Activated CD8-positive, alpha-beta memory T cell treated with anti-CD3 and anti-CD28 coated beads, Interleukin-2, amount 10 ng/mL, durations not matched to agents 7 days and 5 days (primary cell): ENCODE data around the gene CAMKK1. TPM values are rescaled to one million over a fixed set of nuclear protein-coding genes. Genes with fewer than 3 reads are reported as not detected.
A peak's percentile ranks its signal among the peaks of the same experiment; 100 is the strongest.

ENCODE experiments used
- ATAC-seq: fragments of 150-1000 bp; cut with Tn5 transposase; one replicate; pipeline ENCODE4 v1.10.0; 2021; ENCODE audit warnings: moderate library complexity
- CTCF ChIA-PET: fragments of 350-600 bp; sonication (Branson Sonifier 250); formaldehyde crosslinking; loops from one replicate; lab custom pipeline; 2021; ENCODE audit warnings: antibody characterized with exemption; lab: Charles Lee
- DNase-seq: peaks from one replicate; pipeline ENCODE4 v3.0.0-alpha.2; 2020
- H3K27ac Mint-ChIP-seq: one replicate; pipeline ENCODE4 v1.8.0; 2021; ENCODE audit warnings: mild to moderate bottlenecking, mixed read lengths
- H3K27me3 Mint-ChIP-seq: one replicate; pipeline ENCODE4 v1.8.0; 2021; ENCODE audit warnings: mixed read lengths
- H3K36me3 Mint-ChIP-seq: one replicate; pipeline ENCODE4 v1.8.0; 2021; ENCODE audit warnings: mild to moderate bottlenecking, mixed read lengths
- H3K4me1 Mint-ChIP-seq: one replicate; pipeline ENCODE4 v1.8.0; 2021; ENCODE audit warnings: mixed read lengths
- H3K4me3 Mint-ChIP-seq: one replicate; pipeline ENCODE4 v1.8.0; 2021; ENCODE audit warnings: mild to moderate bottlenecking, moderate library complexity, mixed read lengths
- H3K9me3 Mint-ChIP-seq: one replicate; pipeline ENCODE4 v1.8.0; 2022; ENCODE audit warnings: low read depth, mixed read lengths
- total RNA-seq, 2 experiments: library from RNA; stranded (reverse); gene quantifications; one replicate each; pipeline ENCODE4 v1.2.3, GENCODE V29; 2021

The CAMKK1 gene
- total RNA-seq, 2 experiments from 2014 or later, result 1.8 TPM

GRCh38 chr17:3838206-3838605, 54.6 kb downstream of the CAMKK1 start:
- no peak overlapping the region for H3K27ac Mint-ChIP-seq
- no peaks in the 10 kb centered on the region for H3K9me3 Mint-ChIP-seq
- no peaks in the 10 kb centered on the region for H3K27me3 Mint-ChIP-seq
- H3K4me3 Mint-ChIP-seq, result no peak overlapping the region
- H3K36me3 Mint-ChIP-seq, result peaks cover 45% of the 10 kb centered on the region
- H3K4me1 Mint-ChIP-seq, result peaks cover 17% of the 10 kb centered on the region
- ATAC-seq (no peak), DNase-seq (peak; percentile 39)
- CTCF ChIA-PET, result interaction anchor here (1.0 to 3.6 kb wide), 4 partner anchors 8 to 101 kb away, joined by 3 to 25 read pairs (median 9); partner anchors contain the start of gene NCBP3

DNA sequence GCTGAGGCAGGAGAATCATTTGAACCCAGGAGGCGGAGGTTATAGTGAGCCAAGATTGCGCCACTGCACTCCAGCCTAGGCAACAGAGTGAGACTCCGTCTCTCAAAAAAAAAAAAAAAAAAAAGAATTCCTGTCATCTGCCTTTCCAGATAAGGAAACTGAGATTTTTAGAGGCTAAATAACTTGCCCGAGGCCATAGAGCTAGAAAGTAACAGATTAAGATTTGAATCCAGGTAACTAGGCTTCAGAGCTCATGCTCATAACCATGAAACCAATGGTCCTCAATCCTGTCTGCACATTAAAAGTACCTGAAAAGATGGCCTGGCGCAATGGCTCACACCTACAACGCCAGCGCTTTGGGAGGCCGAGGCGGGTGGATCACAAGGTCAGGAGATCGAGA, 56.3 kb downstream of the CAMKK1 start:
- DNase-seq (peak; percentile 25), ATAC-seq (no peak)
- H3K9me3 Mint-ChIP-seq, result no peaks in the 10 kb centered on the region
- CTCF ChIA-PET, result interaction anchor here (1.8 to 3.6 kb wide), 3 partner anchors 9 to 100 kb away, joined by 5 to 25 read pairs (median 11); partner anchors contain the start of gene NCBP3
- H3K27me3 Mint-ChIP-seq, result no peaks in the 10 kb centered on the region
- H3K27ac Mint-ChIP-seq, result no peak overlapping the region
- peaks cover 43% of the 10 kb centered on the region for H3K36me3 Mint-ChIP-seq
- no peak overlapping the region for H3K4me3 Mint-ChIP-seq
- H3K4me1 Mint-ChIP-seq, result peaks cover 17% of the 10 kb centered on the region

DNA sequence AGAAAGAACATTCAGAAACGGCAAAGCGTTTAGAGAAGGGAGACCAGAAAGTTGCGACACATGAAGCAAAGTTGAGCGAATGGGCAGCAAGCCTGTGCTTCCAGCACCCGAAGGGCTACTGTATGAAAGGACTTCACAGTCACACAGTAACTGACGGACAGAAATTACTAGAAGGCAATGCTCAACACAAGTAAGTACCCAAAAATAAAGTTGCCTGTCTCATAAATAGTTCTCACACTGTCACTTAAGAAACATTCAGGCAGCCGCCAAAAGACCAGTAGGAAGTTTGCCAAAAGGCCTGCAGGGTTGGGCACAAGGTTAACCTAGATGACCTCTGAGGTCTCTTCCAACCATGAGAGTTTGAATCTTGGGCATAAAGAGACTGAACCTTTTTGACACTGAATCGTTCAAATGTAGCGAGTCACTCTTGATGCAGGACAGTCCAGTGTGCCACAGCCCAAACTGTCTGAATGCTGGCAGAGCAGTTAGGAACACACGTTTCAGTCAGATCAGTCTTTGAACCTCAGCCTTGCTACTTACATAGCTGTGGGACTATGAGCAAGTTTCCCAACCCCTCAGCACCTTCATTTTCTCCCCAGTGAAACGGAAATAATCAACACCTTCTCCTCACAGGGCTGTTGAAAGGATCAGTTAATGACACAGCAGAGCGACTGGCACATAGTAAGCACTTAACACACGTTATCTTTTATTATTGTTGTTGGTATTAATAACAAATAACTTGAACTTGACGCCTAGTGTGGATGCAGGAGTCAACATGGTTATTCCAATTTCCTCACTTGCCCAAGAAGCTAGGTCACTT, 57.2 kb downstream of the CAMKK1 start:
- peak; percentile 32 for DNase-seq
- no peaks in the 10 kb centered on the region for H3K27me3 Mint-ChIP-seq
- no peak overlapping the region for H3K27ac Mint-ChIP-seq
- no peak for ATAC-seq
- peaks cover 13% of the 10 kb centered on the region for H3K4me1 Mint-ChIP-seq
- H3K36me3 Mint-ChIP-seq, result peaks cover 37% of the 10 kb centered on the region
- H3K9me3 Mint-ChIP-seq, result no peaks in the 10 kb centered on the region
- H3K4me3 Mint-ChIP-seq, result no peak overlapping the region
- CTCF ChIA-PET, result interaction anchor here (1.4 to 2.3 kb wide), 3 partner anchors 8 to 10 kb away, joined by 4 to 11 read pairs (median 5); partner anchors contain the start of gene NCBP3

DNA sequence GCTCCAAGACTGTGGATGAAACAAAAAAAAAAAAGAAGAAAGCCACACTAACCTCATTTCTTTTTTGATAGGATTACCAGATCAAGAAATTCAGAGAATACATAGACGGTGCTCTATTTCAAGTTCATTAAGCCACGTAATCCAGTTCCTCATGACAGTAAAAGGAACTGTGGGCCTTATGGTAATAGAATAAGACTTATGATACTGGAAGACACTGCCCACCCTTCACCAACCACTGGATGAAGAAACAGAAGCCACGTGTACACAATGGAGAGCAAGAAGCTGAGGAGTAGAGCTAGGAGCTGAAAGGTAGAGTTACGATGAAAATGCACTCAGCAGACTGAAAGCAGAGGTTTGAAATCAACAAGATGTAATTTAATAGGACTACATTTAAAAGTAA, 58.0 kb downstream of the CAMKK1 start:
- ATAC-seq (no peak), DNase-seq (peak; percentile 19)
- Mint-ChIP-seq H3K4me3 (no peak overlapping the region), H3K9me3 (no peaks in the 10 kb centered on the region), H3K4me1 (peaks cover 16% of the 10 kb centered on the region), H3K27me3 (no peaks in the 10 kb centered on the region), H3K27ac (no peak overlapping the region), H3K36me3 (peaks cover 31% of the 10 kb centered on the region)
- CTCF ChIA-PET, result interaction anchor here (1.4 kb wide), 1 partner anchor 11 kb away, joined by 4 read pairs; the partner anchor contains the start of gene NCBP3

- H3K4me3 Mint-ChIP-seq, result no peak overlapping the region
- peaks cover 18% of the 10 kb centered on the region for H3K4me1 Mint-ChIP-seq
- H3K27ac Mint-ChIP-seq, result no peak overlapping the region
- no peaks in the 10 kb centered on the region for H3K9me3 Mint-ChIP-seq
- CTCF ChIA-PET, result interaction anchor here (0.5 to 6.4 kb wide), 11 partner anchors 9 to 225 kb away, joined by 3 to 283 read pairs (median 4); partner anchors contain the start of genes HASPIN and NCBP3
- H3K27me3 Mint-ChIP-seq, result no peaks in the 10 kb centered on the region
- DNase-seq (no peak), ATAC-seq (no peak)
- H3K36me3 Mint-ChIP-seq, result peaks cover 31% of the 10 kb centered on the region
Observed at GRCh38 chr17:3828852-3829232, 64.0 kb downstream of the CAMKK1 start.

GRCh38 chr17:3828151-3828851, 64.6 kb downstream of the CAMKK1 start:
- Mint-ChIP-seq H3K4me1 (peaks cover 16% of the 10 kb centered on the region), H3K36me3 (peaks cover 31% of the 10 kb centered on the region), H3K27ac (no peak overlapping the region), H3K9me3 (no peaks in the 10 kb centered on the region), H3K27me3 (no peaks in the 10 kb centered on the region), H3K4me3 (no peak overlapping the region)
- CTCF ChIA-PET, result interaction anchor here (0.9 to 6.4 kb wide), 21 partner anchors 10 to 224 kb away, joined by 3 to 283 read pairs (median 4); partner anchors contain the start of genes HASPIN and NCBP3
- ATAC-seq (no peak), DNase-seq (no peak)

DNA sequence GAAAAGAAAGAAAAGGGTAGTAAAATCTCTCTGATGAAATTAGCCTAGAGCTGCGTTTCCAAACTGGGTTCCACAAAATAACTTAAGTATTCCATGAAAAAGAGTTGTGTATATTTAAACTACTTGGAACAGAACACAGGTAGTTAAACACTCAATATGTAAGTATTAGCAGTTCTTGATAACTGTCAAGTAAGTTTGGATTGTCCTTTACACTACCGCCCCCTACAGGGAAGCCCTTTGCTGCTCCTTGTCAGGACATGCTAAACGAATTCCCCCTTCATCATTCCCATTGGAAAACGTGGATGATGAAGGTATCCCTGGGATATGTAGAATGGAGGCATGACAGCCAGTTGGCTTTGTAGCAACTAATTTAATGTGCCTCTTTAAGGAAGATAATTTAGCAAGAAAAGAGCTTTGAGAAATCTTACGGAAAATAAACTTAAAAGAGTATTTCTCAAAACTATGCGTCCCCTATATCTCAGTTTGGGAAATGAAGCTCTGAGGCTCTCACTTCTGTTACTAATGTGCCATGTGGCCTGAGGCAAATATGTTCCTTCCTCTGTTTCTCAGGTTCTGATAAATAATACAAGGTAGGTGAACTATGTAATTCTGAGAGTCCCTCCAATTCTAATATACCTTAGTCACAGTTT, 65.6 kb downstream of the CAMKK1 start:
- Mint-ChIP-seq H3K36me3 (peaks cover 37% of the 10 kb centered on the region), H3K4me1 (peaks cover 19% of the 10 kb centered on the region), H3K27me3 (no peaks in the 10 kb centered on the region), H3K27ac (no peak overlapping the region), H3K9me3 (no peaks in the 10 kb centered on the region), H3K4me3 (no peak overlapping the region)
- CTCF ChIA-PET, result interaction anchor here (0.7 to 6.4 kb wide), 37 partner anchors 9 to 426 kb away, joined by 3 to 283 read pairs (median 4); partner anchors contain the start of genes HASPIN and NCBP3
- ATAC-seq (peak; percentile 47), DNase-seq (peak; percentile 83)

DNA sequence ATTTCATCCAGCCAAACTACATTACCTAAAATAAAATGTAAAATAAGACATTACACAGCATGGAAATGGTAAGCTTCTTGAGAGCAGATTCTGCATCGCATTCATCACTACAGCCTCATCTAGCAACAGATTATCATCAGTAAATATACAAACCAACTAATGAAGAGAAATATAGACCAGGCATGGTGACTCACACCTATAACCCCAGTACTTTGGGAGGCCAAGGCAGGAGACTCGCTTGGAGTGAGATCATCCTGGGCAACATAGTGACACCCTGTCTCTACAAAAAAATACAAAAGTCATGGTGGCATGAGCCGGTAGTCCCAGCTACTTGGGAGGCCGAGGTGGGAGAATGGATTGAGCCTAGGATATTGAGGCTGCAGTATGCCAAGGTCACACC, 66.7 kb downstream of the CAMKK1 start:
- no peak overlapping the region for H3K27ac Mint-ChIP-seq
- CTCF ChIA-PET, result interaction anchor here (0.7 to 6.4 kb wide), 14 partner anchors 11 to 143 kb away, joined by 3 to 283 read pairs (median 6); partner anchors contain the start of genes HASPIN and NCBP3
- H3K4me3 Mint-ChIP-seq, result no peak overlapping the region
- peaks cover 21% of the 10 kb centered on the region for H3K4me1 Mint-ChIP-seq
- DNase-seq (no peak), ATAC-seq (no peak)
- no peaks in the 10 kb centered on the region for H3K9me3 Mint-ChIP-seq
- H3K27me3 Mint-ChIP-seq, result no peaks in the 10 kb centered on the region
- peaks cover 45% of the 10 kb centered on the region for H3K36me3 Mint-ChIP-seq

- DNase-seq (no peak), ATAC-seq (no peak)
- Mint-ChIP-seq H3K4me1 (peaks cover 10% of the 10 kb centered on the region), H3K27me3 (no peaks in the 10 kb centered on the region), H3K9me3 (no peaks in the 10 kb centered on the region), H3K36me3 (peaks cover 56% of the 10 kb centered on the region), H3K27ac (no peak overlapping the region), H3K4me3 (no peak overlapping the region)
- CTCF ChIA-PET, result interaction anchor here (0.8 to 1.9 kb wide), 3 partner anchors 24 to 86 kb away, joined by 4 to 13 read pairs (median 6); no protein-coding TSS in a partner anchor
Observed at GRCh38 chr17:3821101-3821500, 71.8 kb downstream of the CAMKK1 start.

- H3K4me3 Mint-ChIP-seq, result no peak overlapping the region
- H3K4me1 Mint-ChIP-seq, result peaks cover 7% of the 10 kb centered on the region
- H3K27ac Mint-ChIP-seq, result no peak overlapping the region
- H3K9me3 Mint-ChIP-seq, result no peaks in the 10 kb centered on the region
- no peaks in the 10 kb centered on the region for H3K27me3 Mint-ChIP-seq
- DNase-seq (peak; percentile 22), ATAC-seq (no peak)
- CTCF ChIA-PET, result interaction anchor here (1.4 kb wide), 1 partner anchor 136 kb away, joined by 4 read pairs; no protein-coding TSS in a partner anchor
- H3K36me3 Mint-ChIP-seq, result peaks cover 61% of the 10 kb centered on the region
Observed at GRCh38 chr17:3818786-3819185, 74.1 kb downstream of the CAMKK1 start.

DNA sequence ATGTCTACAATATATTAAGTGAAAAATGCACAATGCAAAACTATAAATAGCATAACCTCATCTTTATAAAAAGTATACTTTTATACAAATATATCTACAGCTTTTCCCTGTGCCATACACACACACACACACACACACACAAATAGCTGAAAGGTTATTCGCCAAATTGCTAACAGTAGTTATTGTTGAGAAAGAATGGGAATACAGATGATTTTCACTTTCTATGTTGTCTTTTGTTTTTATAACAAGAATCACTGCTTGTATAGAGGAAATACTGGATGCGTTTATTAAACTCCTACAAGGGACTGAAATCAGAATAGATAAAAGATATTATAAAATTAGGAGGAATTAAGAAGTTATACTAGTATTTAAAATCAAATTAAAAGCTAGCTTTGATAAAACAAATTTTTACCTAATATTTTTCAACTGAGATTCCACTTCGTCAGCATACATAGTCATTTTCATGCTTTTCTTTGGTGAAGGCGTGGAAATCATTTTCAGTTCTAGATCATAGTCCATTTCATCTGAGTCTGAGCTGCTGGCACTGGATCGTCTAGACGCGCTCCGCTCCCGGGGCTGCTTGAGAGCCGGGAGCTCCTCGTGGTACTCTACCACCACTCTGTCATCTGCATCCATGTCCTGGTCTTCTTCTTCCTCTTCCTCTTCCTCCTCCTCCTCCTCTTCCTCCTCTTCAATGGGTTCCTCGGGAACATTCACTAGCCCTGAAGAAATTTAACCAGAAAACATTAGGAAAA, 74.8 kb downstream of the CAMKK1 start:
- Mint-ChIP-seq H3K27ac (no peak overlapping the region), H3K4me3 (no peak overlapping the region), H3K27me3 (no peaks in the 10 kb centered on the region), H3K36me3 (peaks cover 60% of the 10 kb centered on the region), H3K9me3 (no peaks in the 10 kb centered on the region), H3K4me1 (peaks cover 7% of the 10 kb centered on the region)
- DNase-seq (no peak), ATAC-seq (no peak)
- CTCF ChIA-PET, result interaction anchor here (0.6 to 3.2 kb wide), 6 partner anchors 9 to 135 kb away, joined by 3 to 10 read pairs (median 4); partner anchors contain the start of gene NCBP3

DNA sequence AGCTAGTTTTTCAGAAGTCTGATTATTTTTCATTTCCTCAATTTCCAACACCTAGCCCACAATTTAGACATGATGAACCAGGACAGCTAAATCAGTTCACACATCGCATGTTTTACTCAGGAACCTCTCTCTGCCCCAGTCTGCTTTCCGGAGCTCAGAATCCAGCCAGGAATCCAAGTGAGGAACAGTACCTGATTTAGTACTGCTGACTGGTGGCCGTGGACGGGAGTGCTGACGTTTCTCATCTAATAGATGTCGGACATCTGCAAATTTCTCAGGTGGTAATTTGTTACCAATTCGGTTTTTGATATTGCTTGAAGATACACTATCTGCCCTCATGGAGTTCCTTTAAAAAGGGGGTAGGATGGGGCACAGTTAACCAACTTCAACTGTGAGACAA, 76.9 kb downstream of the CAMKK1 start:
- Mint-ChIP-seq H3K36me3 (peaks cover 46% of the 10 kb centered on the region), H3K4me3 (no peak overlapping the region), H3K27ac (no peak overlapping the region), H3K4me1 (peaks cover 2% of the 10 kb centered on the region), H3K27me3 (no peaks in the 10 kb centered on the region), H3K9me3 (no peaks in the 10 kb centered on the region)
- CTCF ChIA-PET, result interaction anchor here (2.1 to 3.2 kb wide), 3 partner anchors 11 to 78 kb away, joined by 7 to 12 read pairs (median 10); no protein-coding TSS in a partner anchor
- DNase-seq (no peak), ATAC-seq (no peak)
